HG03135 (cell line): ENCODE results near the gene PAWR.
"Not testable (repeated sequence)": the region's sequence is repeated elsewhere in the genome, so short reads cannot be mapped to it uniquely, and the experiment has no call there.

Experiments
- ATAC-seq: cut with Tn5 transposase; IDR thresholded peaks from one replicate; pipeline ENCODE4 v1.9.1; 2021; ENCODE audit warnings: mild to moderate bottlenecking, moderate library complexity; ENCODE audit not compliant: unreplicated experiment

PAWR gene

GRCh38 chr12:79650440-79650839 is 40.3 kb downstream of the PAWR start:
- ATAC-seq, result no peak

- no peak for ATAC-seq
Observed at GRCh38 chr12:79648881-79649280, 41.9 kb downstream of the PAWR start.

DNA sequence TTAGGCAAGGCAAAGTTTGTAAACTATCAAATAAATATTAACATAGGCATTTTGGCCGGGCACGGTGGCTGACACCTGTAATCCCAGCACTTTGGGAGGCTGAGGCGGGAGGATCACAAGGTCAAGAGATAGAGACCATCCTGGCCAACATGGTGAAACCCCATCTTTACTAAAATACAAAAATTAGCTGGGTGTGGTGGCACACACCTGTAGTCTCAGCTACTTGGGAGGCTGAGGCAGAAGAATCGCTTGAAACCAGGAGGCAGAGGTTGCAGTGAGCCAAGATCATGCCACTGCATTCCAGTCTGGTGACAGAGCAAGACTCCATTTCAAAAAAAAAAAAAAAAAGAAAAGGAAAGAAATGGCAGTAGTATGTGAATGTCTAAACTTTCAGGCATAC is 43.9 kb downstream of the PAWR start:
- not testable (repeated sequence) for ATAC-seq

DNA sequence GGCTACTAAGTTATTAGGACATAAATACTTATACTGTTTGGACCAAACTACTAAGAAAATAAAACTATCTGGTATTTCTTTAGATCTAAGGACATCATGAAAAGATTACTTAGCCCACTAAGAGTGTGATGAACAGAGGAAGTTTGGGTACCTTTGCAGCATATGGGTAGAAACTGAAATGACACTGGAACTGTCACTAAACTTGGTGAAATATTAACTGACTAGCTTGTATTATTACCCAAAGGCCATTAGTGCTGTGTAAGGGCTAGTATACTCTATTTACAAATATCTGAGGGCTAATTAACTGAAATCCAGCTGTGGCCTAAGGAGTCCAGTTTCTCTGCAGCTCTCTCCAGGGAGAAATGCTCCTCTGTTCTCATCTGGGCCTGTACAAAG is 45.5 kb downstream of the PAWR start:
- peak; percentile 99 for ATAC-seq

DNA sequence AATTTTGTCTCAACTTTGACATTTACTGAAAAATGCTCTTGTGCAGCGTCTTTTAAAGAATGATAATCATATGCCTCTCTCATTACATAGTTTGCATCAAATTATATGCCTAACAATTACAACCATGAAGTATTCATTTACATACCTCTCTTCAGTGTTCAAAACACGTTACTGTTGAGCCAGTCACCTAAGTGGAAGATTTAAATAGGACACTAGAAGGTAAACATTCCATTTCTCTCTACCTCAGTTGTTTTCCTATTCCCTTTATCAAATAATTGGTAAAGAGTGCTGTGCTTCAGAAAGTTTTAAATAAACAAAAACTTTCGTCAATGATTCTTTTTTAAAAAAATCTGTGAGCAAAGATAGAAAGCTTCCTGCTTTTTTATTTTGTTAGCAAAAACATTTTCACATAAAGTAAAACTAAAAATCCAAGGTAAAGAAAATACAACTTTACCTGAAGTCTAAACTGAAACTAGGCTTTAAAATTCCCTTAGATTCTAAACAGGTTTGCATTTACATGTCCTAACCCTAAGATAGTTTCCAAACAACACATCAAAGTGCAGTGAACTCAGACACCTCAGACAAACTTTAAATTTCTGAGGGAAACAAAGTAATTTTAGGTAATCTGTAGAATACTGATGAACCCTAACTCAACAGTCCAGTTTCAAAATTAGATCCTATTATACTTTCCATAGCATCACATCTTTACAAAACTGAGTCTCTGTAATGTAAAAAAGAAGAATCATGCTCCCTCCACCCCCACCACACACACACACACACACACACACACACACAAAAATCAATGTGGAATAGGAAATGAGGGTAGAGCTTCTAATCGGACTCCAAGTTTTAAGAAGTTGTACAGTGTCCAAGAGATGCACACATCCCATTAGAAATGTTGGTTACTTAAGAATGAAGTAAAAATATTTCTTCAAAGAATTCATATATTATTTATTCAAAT is 46.2 kb downstream of the PAWR start:
- ATAC-seq, result no peak

DNA sequence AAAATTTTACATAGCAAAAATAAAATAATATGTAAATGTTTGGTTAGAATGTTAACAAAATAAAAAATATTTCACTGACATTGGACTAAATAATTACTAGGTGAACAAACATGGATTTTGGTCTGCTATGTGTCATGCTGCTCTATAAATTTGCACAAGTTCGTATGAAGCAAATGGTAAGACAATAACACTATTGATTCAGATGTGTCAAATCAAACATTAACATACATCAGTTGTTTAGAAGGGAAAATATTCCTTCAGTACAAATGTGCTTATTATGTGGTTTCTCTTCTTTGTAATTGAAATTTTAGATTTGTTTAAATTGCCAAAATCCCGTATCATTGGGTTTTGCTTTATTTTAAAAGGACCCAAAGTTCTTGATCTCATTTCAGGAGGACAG is 46.9 kb downstream of the PAWR start:
- no peak for ATAC-seq

DNA sequence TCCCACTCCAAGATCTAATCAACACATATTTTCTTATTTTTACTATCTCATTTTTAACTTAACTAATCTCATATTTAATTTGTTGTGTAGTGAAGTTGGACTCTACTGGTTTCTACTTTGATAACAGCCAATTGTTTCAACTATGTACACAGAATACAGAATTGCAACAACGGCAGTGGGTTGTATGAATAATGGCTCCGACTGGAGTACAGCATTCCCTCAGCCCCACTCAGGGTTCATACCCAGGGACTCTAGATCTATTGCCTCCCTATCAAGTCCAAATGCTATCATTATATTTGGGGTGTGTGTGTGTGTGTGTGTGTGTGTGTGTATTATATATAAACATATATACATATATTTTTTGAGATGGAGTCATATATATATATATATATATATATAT is 52.3 kb downstream of the PAWR start:
- ATAC-seq, result no peak

GRCh38 chr12:79637093-79637492 is 53.7 kb downstream of the PAWR start:
- no peak for ATAC-seq

DNA sequence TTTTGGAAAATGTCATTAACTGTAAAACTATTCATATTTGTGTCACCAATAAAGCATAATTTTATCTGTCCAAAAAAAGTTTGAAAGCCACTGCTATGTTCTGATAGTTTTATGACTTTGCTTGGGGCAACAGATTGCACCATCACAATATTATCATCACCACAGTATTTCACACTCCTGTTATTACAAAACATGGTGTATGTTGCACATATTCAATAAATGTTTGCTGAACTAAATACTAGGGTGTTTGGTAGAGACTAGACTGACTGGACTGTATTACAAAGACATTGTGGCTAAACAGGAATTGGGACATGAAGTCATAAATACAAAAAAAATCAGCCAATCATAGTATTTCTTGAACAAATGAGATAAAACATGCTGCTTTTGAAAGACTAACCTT is 55.1 kb downstream of the PAWR start:
- no peak for ATAC-seq

DNA sequence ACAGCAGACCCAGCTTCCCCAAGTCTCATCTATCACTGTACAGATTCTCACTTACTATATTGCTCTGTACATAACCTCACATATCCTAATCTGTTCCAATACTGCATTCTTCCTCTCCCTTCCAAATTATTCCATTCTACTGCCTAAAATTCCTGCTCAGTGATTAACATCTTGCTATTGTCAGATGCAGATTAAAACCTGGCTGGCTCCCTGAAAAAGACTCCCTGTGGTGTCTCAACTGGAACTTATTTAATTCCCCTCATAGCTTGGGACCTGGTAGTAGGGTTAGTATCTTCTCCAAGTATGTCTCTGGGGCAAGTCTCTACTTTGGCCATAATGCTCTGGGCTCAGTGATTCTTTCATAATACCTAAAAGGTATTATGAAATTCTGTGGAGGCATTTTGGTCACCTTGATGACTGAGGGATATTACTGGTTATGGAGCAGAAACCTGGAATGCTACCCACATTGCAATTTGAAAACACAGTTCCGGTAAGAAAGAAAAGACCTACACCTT is 55.8 kb downstream of the PAWR start:
- ATAC-seq, result no peak

DNA sequence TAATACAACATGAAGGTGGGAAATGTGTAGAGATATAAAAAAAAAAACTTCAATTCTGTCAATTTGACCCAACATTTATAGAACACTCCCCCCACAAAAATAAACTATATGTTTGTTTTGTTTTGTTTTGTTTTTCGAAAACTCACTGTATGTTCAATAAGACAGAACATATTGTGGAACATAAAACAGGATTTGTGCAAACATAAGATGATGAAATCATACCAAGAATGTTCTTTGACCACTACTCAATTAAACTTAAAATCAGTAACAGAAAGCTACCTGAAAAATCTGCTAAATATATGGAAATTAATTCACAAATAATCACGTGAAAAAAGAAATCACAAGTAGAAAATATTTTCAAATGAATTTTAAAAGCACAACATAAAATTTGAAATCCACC is 61.2 kb downstream of the PAWR start:
- ATAC-seq, result no peak

DNA sequence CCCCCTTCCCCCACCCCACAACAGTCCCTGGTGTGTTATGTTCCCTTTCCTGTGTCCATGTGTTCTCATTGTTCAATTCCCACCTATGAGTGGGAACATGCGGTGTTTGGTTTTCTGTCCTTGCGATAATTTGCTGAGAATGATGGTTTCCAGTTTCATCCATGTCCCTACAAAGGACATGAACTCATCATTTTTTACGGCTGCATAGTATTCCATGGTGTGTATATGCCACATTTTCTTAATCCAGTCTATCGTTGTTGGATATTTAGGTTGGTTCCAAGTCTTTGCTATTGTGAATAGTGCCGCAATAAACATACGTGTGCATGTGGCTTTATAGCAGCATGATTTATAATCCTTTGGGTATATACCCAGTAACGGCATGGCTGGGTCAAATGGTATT is 64.0 kb downstream of the PAWR start:
- ATAC-seq, result not testable (repeated sequence)

DNA sequence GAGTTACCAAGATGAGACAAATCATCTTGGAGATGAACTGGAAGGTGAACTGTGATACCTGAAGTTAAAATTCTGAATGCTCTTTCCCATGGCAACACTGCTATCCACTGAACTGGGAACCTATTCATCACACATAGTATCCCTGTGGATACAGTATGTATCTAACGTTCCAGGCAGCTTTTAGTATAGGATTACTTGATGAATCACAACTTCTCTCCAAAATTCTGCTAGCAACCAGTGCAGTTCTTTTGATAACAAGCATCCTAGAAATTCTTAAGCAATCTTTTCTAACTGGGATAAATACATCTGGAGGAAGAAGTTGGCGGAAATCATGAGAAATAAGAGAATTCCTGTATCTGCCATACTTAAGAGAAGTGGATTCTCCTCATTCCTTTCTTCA is 66.4 kb downstream of the PAWR start:
- no peak for ATAC-seq

- ATAC-seq, result no peak
Observed at GRCh38 chr12:79619872-79620562, 70.7 kb downstream of the PAWR start.

DNA sequence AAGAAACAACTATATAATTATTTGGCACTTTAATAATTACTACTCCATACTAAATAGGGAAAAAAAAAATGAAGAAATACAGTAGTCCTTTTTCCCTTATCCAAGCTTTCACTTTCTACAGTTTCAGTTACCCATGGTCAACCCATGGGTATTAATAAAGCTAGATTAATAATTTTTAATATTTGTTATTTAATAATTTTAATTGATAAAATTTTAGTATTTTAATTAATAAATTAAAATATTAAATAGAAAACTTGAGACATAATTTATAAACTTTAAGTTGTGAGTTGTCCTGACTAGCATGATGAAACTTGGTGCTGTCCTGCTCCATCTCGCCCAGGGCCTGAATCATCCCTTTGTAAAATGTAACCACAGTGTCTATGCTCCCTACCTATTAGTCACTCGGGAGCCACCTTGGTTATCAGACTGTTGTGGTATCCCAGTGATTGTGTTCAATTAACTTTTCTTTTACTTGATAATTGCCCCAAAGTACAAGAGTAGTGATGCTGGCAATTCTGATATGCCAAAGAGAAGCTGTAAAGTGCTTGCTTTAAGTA is 71.8 kb downstream of the PAWR start:
- no peak for ATAC-seq

DNA sequence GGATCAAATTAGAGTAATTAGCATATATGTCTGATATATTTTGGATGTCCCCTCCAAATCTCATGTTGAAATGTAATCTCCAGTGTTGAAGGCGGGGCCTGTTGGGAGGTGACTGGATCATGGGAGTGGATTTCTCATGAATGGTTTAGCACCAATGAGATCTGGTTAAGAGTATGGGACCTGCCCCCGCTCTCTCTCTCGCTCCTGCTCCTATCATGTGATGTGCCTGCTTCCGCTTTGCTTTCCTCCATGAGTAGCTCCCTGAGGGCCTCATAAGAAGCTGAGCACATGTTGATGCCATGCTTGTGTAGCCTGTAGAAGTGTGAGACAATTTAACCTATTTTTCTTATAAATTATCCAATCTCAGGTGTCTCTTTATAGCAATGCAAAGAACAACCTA is 73.1 kb downstream of the PAWR start:
- ATAC-seq, result no peak

- ATAC-seq, result peak; percentile 44
Observed at GRCh38 chr12:79615596-79616560, 74.9 kb downstream of the PAWR start.

DNA sequence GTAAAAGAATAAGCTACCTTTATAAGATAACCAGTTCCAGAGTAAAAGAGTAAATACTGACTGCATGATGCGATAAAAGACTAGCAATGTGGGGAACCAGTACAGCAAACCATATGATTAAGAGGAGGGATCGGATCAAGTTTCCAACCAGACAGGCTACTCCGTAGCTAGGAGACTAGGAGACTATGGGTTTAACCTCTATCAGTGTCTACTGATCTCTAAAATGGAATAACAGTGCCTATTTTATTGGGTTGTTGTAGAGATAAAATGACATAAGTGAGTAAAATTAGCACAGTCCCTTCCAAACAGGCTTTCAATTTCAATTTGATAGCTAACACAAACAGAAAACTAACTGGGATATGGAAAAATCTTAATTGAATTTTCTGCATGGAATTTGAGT is 76.0 kb downstream of the PAWR start:
- ATAC-seq, result no peak

DNA sequence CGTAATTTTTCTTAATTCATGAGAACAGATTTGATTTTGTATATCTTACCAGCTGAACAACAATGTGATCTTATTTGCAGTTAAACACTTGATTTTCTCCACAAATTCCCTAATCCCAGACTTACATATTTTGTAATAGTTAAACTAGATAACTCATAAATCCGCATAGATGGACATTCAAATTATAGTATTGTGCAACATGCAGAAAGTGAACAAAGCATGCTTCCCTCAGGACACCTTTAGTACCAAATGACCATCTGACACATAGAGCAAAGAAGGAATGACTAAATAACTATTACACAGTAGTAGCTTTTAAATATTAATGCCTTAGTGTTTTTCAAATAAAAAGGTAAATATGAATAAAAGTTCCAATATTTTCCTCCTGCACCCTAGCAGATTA is 88.9 kb downstream of the PAWR start:
- no peak for ATAC-seq

GRCh38 chr12:79597910-79598309 is 92.9 kb downstream of the PAWR start:
- no peak for ATAC-seq
